ENCODE results near the gene NOP53.
"Not testable (repeated sequence)": the region's sequence is repeated elsewhere in the genome, so short reads cannot be mapped to it uniquely, and the experiment has no call there.

NOP53 gene

GRCh38 chr19:47741544-47742140 is 3.7 kb upstream of the NOP53 start:
- H3K4me3 ChIP-seq (replicated peaks; ENCODE audit: insufficient read depth, low read length) = no peak overlapping the region
- H3K27ac ChIP-seq (replicated peaks) = no peak overlapping the region
- no peaks in the 10 kb centered on the region for H3K27me3 ChIP-seq (ENCODE audit: insufficient read depth, poor library complexity, severe bottlenecking)
- no peak for DNase-seq (ENCODE audit: low read depth in 1 of 2, low spot score in 1 of 2)
- TF ChIP-seq POLR2AphosphoS5 (IDR thresholded peaks at IDR 0.05; ENCODE audit: low read depth) (no peak), CTCF (IDR thresholded peaks at IDR 0.05; ENCODE audit: insufficient read depth, low read length) (no peak), GABPA (IDR thresholded peaks at IDR 0.05; ENCODE audit: low read depth) (no peak), SPI1 (IDR thresholded peaks at IDR 0.05; ENCODE audit: borderline replicate concordance, low read depth) (no peak), REST (IDR thresholded peaks at IDR 0.05; ENCODE audit: insufficient replicate concordance, low read depth) (no peak)

- no peak for DNase-seq (ENCODE audit: low read depth in 1 of 2, low spot score in 1 of 2)
- TF ChIP-seq REST (IDR thresholded peaks at IDR 0.05; ENCODE audit: insufficient replicate concordance, low read depth) (no peak), CTCF (IDR thresholded peaks at IDR 0.05; ENCODE audit: insufficient read depth, low read length) (no peak), SPI1 (IDR thresholded peaks at IDR 0.05; ENCODE audit: borderline replicate concordance, low read depth) (no peak), GABPA (IDR thresholded peaks at IDR 0.05; ENCODE audit: low read depth) (no peak), POLR2AphosphoS5 (IDR thresholded peaks at IDR 0.05; ENCODE audit: low read depth) (no peak)
- H3K4me3 ChIP-seq (replicated peaks; ENCODE audit: insufficient read depth, low read length) = no peak overlapping the region
- no peak overlapping the region for H3K27ac ChIP-seq (replicated peaks)
- H3K27me3 ChIP-seq (ENCODE audit: insufficient read depth, poor library complexity, severe bottlenecking) = no peaks in the 10 kb centered on the region
Measured at GRCh38 chr19:47742634-47743033, 2.7 kb upstream of the NOP53 start.

- H3K27me3 ChIP-seq (ENCODE audit: insufficient read depth, poor library complexity, severe bottlenecking); DNase-seq (ENCODE audit: low read depth in 1 of 2, low spot score in 1 of 2): not testable (repeated sequence)
- H3K27ac ChIP-seq (replicated peaks) = peak overlapping the region; percentile 97
- H3K4me3 ChIP-seq (replicated peaks; ENCODE audit: insufficient read depth, low read length) = peak overlapping the region; percentile 65
Measured at GRCh38 chr19:47746129-47746528, 783 bp downstream of the NOP53 start.

- TF ChIP-seq GABPA (IDR thresholded peaks at IDR 0.05; ENCODE audit: low read depth) (no peak), SPI1 (IDR thresholded peaks at IDR 0.05; ENCODE audit: borderline replicate concordance, low read depth) (no peak), POLR2AphosphoS5 (IDR thresholded peaks at IDR 0.05; ENCODE audit: low read depth) (no peak), CTCF (IDR thresholded peaks at IDR 0.05; ENCODE audit: insufficient read depth, low read length) (no peak), REST (IDR thresholded peaks at IDR 0.05; ENCODE audit: insufficient replicate concordance, low read depth) (no peak)
- Histone ChIP-seq H3K27me3 (ENCODE audit: insufficient read depth, poor library complexity, severe bottlenecking) (no peaks in the 10 kb centered on the region), H3K4me3 (replicated peaks; ENCODE audit: insufficient read depth, low read length) (no peak overlapping the region), H3K27ac (replicated peaks) (no peak overlapping the region)
- DNase-seq (ENCODE audit: low read depth in 1 of 2, low spot score in 1 of 2) = no peak
Measured at GRCh38 chr19:47749326-47749725, 4.0 kb downstream of the NOP53 start.
